GM18505 (cell line): ENCODE results near the gene PPP2R5C.

Experiments
- ATAC-seq: cut with Tn5 transposase; IDR thresholded peaks from one replicate; pipeline ENCODE4 v1.9.1; 2021; ENCODE audit not compliant: unreplicated experiment
- POLR2A ChIP-seq: IDR thresholded peaks from 4 replicates; pipeline ENCODE4 v1.6.1; 2011; ENCODE audit warnings: borderline replicate concordance; ENCODE audit not compliant: insufficient read depth, insufficient read length; ENCODE audit errors: extremely low read depth

PPP2R5C gene

DNA sequence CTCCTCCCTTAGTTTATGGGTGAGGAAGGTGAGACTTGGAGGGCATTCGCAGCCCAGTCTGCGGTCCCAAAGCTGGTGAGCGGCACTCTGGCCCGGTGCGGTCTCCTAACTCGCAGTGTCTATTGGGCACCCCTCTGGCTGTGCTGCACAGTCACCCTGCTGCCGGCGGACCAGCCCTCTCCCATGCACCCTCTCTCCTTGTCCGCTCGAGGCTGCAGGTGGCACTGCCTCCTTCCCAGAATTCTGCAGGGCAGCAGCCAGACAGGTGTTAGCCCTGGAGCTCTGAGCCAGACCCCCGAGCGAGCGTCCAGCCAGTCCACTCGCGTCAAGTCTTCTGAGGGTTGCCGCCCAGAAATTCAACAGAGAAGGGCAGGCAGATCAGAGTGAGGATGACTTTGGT is 146.1 kb downstream of the PPP2R5C start:
- TF ChIP-seq POLR2A, result no peak
- no peak for ATAC-seq

DNA sequence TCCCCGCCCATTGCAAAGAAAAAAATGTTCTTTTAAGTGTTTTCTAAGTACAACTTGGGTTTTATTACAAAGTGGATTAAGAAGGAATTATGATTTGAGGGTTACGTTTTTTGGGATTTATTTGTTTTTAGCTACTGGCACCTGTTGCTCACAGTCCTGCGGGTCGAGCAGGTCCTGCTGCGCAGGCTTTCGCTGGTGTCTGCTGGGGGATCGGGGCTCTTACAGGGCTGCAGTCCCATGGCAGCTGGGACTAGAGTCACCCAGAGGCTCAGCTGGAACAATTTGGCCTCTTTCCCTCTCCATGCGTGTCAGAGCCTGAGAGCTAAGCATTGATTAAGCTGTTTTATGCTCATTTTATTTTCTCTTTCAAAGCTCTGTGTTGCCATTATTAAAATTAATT is 147.3 kb downstream of the PPP2R5C start:
- no peak for TF ChIP-seq POLR2A

DNA sequence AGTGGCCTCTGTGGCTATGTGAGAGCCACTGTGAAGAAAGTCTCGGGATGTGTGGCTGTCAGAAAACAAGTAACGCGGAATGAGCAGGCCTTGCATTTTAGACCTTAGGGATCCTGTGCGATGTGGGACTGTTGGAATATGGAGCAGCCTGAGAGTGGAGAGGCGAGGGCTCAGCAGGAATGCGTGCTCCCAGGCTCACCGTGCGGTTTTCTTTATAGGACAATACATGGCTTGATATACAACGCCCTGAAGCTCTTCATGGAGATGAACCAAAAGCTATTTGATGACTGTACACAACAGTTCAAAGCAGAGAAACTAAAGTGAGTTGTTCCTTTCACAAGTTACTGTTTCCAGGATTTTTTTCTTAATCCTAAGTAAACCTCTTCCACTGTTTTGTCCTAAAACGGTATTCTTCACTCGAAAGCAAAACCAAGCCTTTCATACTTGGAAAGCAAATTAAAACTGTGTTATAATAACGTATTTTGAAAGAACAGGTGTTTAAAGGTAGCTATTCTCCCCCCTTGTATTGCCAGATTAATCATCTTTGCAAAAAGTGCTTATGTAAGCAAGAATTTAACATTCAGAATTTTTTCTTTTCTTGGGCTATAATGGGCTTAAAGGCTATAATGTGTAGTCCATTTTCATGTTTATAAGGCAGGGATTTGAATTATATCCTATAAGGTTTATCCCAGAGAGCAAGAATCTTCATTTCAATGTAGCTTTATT is 148.0 kb downstream of the PPP2R5C start:
- no peak for ATAC-seq
- no peak for TF ChIP-seq POLR2A

More for the DNA sequence above, 147.3 kb downstream of the PPP2R5C start:
- no peak for ATAC-seq

DNA sequence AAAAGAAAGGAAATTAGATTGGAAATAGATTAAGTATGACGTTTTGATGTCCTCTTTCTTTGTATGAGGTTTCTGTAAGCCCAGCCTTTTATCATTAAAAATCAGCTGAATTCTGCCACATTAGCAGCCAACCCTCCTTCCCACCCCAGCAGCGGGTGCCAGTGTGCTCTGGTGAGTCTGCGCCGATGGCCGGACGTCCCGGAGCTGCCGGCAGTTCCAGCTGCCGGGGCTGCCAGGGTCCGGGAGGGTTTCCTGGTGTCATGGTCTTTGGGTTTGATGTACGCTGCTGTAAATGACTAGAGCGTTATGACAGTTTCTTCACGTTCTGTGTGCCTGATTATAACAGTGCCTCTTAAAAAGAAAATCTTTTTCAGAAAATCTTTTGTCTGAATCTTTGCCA is 151.3 kb downstream of the PPP2R5C start:
- ATAC-seq, result no peak
- TF ChIP-seq POLR2A, result no peak

DNA sequence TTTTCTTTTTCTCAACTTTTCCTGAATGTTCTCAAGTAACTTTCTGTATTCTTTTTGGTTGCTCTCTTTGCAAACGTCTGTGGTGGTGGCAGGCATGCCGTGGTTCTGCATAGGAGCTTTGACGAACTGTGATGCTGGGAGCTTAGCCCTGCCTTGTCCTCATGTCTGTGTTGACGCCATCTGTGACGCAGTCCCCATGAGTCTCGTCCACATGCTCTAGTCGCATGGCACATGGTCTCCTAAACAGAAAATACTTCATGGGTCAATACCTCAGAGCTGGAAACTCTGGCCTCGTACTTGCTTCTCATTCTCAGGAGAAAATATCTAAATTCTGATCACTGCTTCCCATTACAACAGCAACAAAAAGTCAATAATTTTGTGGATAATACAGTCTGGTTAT is 152.6 kb downstream of the PPP2R5C start:
- ATAC-seq, result no peak
- TF ChIP-seq POLR2A, result no peak

DNA sequence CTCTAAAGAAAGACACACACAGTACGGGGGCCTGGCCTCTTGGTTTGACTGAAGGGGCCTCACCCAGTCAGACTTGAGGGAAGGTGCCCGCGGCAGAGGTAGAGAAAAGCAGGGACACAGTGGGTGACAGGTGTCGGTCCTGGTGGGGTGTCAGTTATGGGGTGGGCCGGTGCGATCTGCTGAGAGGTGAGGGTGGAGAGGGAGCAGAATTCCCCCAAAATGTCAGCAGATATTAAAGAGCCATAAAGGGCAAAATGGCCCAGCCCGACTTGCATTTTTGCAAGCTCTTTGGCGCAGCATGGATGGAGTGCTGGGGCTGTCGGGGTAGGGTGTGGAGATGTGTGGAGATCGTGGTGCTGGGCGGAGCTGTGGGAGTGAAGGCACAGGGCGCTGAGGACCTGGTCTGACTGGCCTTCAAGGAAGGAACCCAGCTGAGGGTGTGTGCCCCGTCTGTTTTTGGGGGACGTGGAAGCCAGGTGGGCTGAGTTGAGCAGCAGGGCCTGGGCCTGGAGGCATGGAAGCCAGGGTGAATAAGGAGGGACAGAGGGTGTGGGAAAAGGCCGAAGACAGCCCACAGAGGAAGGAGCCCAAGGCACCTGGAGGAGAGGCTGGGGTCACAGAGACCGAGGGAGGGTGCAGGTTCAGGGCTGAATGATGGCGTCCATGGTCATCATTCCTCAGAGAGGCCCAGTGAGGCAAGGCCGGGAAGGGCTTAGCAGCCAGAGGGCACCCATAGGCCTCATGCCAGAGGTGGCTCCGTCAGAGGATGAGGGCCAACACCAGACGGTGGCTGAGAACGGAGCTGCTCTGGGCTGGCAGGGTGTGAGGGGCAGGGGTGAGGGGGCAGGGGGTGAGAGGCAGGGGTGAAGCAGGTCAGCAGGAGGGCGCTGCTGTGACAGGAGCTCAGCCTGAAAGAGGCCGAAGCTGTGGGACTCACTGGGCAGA is 154.6 kb downstream of the PPP2R5C start:
- no peak for ATAC-seq
- TF ChIP-seq POLR2A, result no peak

DNA sequence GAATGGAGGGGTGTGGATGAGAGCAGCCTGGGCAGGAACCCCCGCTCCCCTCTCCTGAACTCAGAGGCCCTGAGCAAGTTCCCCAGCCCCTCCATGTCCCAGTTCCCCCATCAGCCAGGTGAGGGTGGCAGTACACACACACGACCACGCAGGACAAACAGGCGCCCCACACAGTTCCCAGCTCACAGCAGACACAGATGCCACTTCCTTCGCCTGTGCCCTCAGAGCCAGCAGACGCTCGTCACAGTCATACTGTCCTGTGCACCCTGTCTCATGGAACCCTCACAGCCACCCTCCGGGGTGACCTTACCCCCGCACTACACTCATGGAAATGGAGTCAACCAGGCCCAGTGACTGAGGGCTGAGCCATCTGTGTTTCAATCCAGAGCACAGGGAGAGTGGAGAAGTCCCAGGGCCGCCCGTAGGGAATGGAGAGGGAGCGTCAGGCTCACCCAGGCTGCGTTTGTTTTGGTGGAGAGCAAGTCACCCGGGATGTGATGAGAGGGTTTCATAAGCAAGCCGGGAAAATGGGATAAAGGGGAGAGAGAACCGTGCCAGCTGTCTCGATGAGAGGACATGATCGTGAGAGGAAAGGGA is 155.4 kb downstream of the PPP2R5C start:
- no peak for TF ChIP-seq POLR2A
- ATAC-seq, result no peak

DNA sequence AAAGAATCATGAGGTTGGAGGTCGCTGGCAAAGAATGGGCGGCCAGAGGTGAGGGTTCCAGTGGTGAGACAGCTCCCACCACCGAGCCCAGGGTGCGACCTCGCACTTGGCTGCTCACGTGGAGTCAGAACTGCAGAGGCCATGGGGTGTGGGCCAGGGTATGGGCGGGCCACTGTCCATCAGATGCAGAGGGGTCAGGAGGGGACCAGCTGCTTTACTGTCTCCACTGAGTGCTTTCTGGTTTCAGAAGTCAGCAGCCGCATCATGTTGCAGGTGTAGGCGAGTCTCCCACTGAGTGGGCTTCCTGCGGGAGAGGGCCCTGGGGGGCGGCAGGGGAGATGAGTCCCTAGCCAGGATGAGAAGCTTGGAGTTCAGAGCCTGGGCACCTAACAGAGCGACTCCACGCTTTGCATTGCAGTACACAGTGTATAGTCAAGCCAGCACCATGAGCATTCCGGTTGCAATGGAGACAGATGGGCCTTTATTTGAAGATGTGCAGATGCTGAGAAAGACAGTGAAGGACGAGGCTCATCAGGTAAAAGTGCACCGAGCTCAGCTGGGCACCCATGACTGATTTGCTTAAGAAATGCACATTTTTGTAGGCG is 156.0 kb downstream of the PPP2R5C start:
- no peak for ATAC-seq
- TF ChIP-seq POLR2A, result no peak

DNA sequence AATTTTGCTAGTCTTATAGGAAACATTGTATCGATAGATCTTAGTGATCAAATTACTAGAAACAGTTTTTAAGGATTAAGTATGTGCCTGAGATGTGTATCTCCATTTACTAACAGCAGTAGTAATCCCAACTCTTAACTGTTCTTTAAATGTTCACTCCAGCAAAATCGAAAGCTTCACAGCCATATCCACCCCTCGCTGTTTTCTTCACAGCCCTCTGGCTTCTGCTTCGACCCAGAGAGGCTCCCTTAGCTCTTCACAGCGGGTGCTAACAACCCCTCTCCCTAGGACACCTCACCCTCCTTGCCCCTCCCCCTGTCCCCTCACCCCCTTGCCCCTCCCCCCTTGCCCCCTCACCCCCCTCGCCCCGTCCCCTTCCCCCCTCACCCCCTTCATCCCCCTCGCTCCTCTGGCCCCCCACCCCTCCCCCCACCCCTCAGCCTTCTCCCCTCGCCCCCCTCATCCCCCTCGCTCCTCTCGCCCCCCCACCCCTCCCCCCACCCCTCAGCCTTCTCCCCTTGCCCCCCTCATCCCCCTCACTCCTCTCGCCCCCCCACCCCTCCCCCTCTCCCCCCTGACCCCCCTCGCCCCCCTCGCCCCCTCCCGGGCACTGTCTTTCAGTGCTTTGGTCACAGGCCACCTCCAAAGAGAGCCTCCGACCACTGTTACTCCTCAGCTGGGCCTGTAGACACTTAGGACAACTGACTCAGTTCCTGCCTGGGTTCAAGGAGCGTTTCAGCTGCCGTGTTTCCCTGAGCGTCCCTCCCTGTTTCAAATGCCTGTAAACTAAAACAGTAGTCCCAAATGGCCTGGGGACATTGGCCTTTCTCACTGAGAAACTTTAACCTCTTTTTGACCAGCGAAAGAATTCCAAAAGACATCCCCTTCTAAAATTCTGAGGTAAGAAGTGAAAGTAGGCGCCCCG is 156.8 kb downstream of the PPP2R5C start:
- no peak for ATAC-seq
- TF ChIP-seq POLR2A, result no peak

DNA sequence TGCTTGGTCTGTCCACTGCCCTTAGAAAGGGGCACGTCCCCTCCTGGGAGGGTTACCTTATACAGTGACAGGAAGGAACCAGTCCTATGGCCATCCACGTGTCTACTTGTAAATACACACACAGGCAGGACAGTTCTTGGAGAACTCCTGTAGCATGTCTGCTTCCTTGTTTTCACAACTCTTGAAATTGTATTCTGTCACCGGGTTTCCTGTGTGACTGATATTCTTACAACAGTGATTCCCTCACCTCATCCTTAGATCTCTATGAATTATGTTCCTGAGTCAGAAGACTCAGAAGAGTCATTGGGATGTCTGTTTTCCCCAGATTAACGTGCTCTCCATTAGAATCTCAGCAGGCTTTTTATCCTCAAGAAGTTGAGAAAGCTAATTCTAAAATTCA is 158.8 kb downstream of the PPP2R5C start:
- ATAC-seq, result no peak
- TF ChIP-seq POLR2A, result no peak

DNA sequence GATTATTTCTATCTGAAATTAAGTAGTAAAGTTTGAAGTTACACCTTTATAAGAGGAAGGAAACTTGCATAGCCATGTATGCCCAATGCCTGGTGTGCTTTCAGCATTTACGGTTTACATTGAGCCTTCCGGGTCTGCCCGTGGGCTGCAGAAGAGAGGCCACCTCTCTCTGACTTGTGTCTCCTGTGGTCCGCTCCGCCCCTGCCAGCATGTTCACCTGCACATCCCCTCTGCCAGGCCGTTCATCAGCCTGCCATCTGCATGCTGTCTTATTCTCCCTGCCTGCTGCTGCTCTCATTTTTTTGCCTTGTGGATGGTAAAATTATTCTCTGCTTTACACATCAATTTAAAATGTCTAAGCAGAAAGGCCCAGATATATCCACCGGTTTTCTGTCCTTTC is 161.4 kb downstream of the PPP2R5C start:
- ATAC-seq, result no peak
- TF ChIP-seq POLR2A, result no peak

DNA sequence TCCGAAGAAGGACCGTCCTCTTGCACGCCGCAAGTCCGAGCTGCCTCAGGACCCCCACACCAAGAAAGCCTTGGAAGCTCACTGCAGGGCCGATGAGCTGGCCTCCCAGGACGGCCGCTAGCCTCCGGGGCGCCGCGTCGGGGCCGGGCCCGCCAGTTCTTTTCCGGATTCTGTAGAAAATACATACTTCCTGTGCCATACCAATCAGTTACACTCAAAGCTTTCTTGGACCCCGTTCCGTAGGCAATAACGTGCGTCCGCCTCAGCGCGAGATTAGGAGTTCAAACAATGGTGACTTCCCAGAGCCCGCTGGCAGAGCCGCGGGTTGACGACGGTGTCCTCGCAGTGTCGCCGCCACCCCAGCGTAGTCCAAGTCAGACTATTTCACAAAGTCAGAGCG is 163.6 kb downstream of the PPP2R5C start:
- ATAC-seq, result no peak
- TF ChIP-seq POLR2A, result no peak

DNA sequence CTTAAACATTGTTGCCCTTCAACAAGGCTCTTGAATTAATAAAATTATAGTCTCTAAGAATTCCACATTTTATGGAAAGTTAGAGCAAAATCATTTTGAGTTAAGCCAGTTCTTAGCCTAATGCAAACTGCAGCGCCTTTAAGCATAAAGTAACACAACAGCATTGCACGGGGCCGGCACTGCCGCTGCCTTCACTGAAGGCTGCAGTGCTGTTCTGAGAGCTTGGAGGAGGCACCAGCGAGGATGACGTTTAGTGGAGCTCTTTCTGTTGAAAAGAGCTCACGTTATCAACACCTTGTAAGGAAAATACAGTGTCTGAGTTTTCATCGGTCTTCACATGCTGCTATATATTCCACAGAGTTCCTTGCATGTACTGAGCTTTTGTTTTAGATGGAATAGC is 164.6 kb downstream of the PPP2R5C start:
- no peak for TF ChIP-seq POLR2A
- ATAC-seq, result no peak

DNA sequence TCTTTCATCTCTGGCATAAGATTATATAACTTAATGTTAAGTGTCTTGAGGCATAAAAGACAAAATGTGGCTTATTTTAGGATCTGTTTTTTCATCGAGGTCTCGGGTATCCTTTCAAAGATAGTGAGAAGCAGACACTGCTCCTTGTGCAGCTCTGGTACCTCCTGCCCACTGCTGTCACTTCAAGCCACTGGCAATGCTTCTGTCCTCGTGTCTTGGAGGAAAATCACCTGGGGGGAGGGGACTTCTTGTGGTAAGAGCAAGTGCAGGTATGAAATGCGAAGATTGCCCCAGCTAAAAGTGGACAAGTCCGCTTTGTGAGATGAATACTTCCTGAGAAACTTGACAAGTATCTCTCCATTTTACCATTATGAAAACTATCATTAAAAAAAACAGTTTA is 165.1 kb downstream of the PPP2R5C start:
- no peak for ATAC-seq
- no peak for TF ChIP-seq POLR2A
